VCaP (cell line): ENCODE results near the gene CTIF.
A peak's percentile ranks its signal among the peaks of the same experiment; 100 is the strongest.

Experiments
- H3K27ac ChIP-seq: fragments of 450-650 bp; 2 replicates; pipeline ENCODE4 v1.5.1; 2017
- TF ChIP-seq, protein P1 (sequence below): fragments of 450-650 bp; conservative IDR thresholded peaks from 2 replicates; pipeline ENCODE4 v1.5.1; 2017; ENCODE audit warnings: mild to moderate bottlenecking, moderate library complexity

The CTIF gene

DNA sequence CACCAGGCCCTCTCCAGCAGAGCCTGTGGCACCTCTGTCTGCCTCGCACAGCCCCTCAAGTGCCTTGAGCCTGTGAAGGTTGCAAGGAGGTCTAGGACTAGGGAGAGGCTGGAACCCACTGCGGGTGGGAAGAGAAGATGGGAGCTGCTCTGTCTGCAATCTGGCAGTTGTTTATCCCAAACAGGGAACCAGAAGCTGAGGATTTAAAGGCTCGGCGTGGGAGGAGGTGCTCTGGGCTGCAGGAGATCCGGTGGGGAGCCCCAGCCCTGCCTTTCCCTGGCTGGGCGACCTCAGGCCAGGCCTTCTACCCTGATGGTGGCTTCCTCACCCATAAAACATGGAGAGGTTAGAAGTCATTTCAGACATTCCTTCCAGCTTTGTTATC is 237.8 kb downstream of the CTIF start:
- TF ChIP-seq, protein P1, sequence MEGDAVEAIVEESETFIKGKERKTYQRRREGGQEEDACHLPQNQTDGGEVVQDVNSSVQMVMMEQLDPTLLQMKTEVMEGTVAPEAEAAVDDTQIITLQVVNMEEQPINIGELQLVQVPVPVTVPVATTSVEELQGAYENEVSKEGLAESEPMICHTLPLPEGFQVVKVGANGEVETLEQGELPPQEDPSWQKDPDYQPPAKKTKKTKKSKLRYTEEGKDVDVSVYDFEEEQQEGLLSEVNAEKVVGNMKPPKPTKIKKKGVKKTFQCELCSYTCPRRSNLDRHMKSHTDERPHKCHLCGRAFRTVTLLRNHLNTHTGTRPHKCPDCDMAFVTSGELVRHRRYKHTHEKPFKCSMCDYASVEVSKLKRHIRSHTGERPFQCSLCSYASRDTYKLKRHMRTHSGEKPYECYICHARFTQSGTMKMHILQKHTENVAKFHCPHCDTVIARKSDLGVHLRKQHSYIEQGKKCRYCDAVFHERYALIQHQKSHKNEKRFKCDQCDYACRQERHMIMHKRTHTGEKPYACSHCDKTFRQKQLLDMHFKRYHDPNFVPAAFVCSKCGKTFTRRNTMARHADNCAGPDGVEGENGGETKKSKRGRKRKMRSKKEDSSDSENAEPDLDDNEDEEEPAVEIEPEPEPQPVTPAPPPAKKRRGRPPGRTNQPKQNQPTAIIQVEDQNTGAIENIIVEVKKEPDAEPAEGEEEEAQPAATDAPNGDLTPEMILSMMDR: no peak
- H3K27ac ChIP-seq: no peak overlapping the region

DNA sequence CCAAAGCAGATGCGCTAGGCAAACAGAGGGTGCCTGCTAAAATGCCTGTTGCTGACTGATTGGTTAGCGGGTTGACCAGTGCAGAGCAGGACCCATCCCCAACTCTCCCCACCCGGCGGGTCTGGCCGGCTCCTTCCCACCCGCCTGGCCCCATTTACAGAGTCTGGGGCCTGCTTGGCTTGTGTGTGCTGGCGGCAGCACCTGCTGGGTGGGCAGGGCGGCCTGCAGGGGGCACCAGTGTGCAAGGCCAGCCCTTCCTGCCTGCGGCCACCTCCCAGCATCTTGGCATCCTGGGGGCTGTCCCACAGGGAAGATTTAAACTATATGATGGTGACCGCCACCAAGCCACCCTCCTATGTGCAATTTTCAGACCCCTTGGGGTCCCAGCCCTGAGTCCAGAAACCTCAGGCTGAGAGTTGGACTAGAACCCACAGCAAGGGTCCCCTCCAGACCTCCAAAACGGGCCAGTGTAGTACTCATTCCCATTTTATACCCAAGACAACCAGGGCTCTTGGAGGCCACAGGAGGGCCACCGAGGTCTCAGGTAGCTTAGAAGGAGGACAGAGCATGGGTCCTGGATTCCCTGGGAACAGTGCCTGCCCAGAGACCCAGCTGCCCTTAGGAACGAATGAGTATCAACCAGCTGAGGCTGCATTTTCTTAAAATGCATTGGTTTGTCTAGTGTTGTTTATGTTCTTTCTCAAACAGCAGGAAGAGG is 238.4 kb downstream of the CTIF start:
- H3K27ac ChIP-seq: no peak overlapping the region
- TF ChIP-seq, protein P1: peak; percentile 82

DNA sequence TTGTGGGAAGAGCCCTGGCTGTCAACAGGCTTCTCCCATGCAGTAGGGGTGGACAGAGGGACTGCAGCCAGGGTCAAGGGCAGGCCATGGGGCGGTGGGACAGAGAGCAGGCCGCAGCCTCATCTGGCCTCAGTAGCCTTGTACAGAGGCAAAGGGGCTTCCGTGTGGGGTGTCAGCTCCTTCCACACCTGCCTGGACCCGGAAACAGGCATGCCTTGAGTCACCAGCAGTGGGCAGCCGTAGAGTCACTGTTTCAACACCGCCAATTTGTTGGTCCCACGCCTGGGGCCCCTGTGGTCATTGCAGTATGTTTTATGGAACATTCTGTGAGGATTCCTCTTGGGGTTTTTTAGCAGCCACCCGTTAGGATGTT is 238.9 kb downstream of the CTIF start:
- H3K27ac ChIP-seq: no peak overlapping the region
- TF ChIP-seq, protein P1: no peak

DNA sequence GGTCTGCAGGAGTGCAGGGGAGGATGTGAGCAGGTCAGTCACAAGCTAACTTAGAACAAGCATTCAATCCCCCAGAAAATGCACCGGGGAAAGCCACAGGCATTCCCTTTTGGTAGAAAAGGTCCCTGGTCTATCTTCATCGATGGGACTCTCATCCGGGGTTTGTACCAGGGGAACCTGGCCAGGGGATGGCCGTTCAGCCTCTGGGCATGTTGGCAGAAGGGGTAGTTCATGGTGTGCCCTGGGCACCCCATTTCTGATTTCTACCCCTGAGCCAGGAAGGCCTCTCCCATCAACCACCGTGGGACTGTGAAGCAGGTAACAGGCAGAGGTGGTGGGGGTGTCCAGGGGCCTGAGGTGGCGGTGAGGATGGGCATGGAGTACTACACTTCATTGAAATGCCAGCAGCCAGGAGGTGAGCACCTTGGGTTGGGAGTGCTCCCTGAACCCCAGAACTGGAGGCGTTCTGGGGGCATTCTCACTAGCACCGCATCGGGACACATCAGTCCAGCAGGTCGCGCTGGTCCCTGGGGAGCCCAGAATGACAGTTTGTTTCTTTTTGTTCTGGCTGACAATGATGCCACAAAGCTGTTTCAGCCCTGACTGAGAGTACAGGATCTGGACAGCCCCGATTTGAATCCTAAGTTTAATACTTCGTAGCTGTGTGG is 239.6 kb downstream of the CTIF start:
- no peak overlapping the region for H3K27ac ChIP-seq
- TF ChIP-seq, protein P1: no peak

DNA sequence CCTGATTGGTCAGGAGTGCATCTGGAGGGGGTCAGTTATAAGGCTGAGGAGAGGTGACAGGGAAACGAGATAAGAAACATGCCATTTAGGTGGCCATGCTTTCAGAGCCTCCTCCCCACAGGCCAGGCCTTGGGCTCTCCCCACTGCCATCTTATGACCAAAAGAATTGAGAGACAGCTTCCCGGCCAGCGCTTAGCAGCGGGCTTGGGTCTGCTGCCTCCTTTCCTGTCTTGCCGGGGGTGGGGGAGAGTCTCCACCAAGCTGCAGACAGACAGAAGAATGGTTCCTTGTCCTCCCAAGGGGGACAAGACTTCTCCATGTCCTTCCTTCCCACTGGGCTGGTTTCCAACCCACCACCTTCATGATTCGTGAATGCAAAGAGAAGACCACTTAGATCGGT is 240.6 kb downstream of the CTIF start:
- TF ChIP-seq, protein P1: no peak
- H3K27ac ChIP-seq: no peak overlapping the region

DNA sequence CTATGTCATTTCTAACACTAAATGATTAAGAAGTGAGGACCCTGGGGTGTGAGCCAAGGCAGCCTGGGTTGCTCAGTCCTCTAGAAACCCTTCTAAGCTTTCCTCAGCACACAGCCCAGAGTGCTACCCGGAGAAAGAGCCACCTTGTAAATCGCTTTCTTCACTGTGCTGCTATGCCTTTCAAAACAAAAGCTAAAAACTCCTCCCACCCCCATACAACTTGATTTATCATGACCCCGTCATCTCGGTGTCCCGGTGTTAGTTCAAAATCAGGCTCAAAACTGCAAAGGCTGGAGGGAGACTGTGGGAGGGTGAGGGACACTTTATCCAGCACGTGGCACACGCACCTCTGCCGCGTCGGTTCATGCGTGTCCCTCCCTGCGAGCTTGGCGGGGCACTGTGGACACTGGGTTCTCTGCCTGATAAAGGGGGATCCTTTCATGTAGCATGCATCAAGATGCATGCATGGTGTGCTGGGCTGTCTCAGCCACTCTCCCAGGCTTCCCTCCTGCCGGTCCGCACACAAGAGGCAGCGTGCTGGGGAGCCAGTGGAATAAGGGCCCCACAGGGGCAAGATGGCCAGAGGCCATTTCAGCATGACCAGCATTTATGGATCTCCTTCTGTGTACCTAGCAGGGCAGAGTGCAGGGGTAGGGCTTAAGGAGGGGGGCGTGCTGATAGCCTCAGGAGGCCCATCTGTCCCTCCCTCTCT is 241.5 kb downstream of the CTIF start:
- peak overlapping the region; percentile 46; the same call in 1 of the 2 replicates for H3K27ac ChIP-seq
- TF ChIP-seq, protein P1: no peak

DNA sequence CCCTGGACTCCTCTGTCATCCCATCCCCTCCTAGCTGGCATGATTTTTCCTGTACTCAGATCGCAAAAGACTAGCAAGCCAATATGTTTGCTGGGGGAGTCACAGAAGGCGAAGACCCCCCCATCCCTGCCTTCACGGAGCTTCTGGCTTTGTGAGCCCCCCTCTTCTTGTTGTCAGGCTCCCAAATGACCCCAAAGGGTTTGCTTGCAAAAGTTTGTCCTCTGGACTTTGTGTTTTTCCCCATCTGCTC is 242.0 kb downstream of the CTIF start:
- peak overlapping the region; percentile 46 for H3K27ac ChIP-seq
- TF ChIP-seq, protein P1: no peak
